Parathyroid adenoma (tissue), 2 donors: ENCODE results near the gene GLB1L2.

Source experiments
- H2AFZ ChIP-seq: fragments of 300-600 bp; sonication (generic); one replicate; pipeline ENCODE4 v1.7.0; 2017; ENCODE audit warnings: antibody characterized with exemption, mild to moderate bottlenecking
- H3K27ac ChIP-seq: fragments of 300-600 bp; sonication (generic); one replicate; pipeline ENCODE4 v1.7.0; 2017
- H3K27me3 ChIP-seq: fragments of 300-600 bp; sonication (generic); one replicate; pipeline ENCODE4 v1.7.0; 2017; ENCODE audit warnings: low read length; ENCODE audit not compliant: control insufficient read depth, insufficient read depth
- H3K36me3 ChIP-seq: fragments of 300-600 bp; sonication (generic); one replicate; pipeline ENCODE4 v1.7.0; 2017; ENCODE audit warnings: low read length; ENCODE audit not compliant: control insufficient read depth, insufficient read depth
- H3K4me1 ChIP-seq: fragments of 300-600 bp; sonication (generic); one replicate; pipeline ENCODE4 v1.7.0; 2017; ENCODE audit warnings: control low read depth
- H3K4me2 ChIP-seq: fragments of 300-600 bp; sonication (generic); one replicate; pipeline ENCODE4 v1.7.0; 2017; ENCODE audit warnings: low read length
- H3K4me3 ChIP-seq: fragments of 300-600 bp; sonication (generic); one replicate; pipeline ENCODE4 v1.7.0; 2017; ENCODE audit warnings: low read depth, low read length
- H3K79me2 ChIP-seq: fragments of 300-600 bp; sonication (generic); one replicate; pipeline ENCODE4 v1.7.0; 2017; ENCODE audit warnings: control low read depth
- H3K9ac ChIP-seq: fragments of 300-600 bp; sonication (generic); one replicate; pipeline ENCODE4 v1.7.0; 2017; ENCODE audit warnings: mild to moderate bottlenecking
- H3K9me3 ChIP-seq: fragments of 300-600 bp; sonication (generic); one replicate; pipeline ENCODE4 v1.7.0; 2017; ENCODE audit warnings: low read length; ENCODE audit not compliant: control insufficient read depth
- CTCF ChIP-seq: fragments of 300-600 bp; sonication (generic); IDR thresholded peaks from one replicate; pipeline ENCODE4 v1.7.0; 2017; ENCODE audit warnings: antibody characterized with exemption, mild to moderate bottlenecking
- donor health status: primary hyperparathyroidism.

Gene GLB1L2

GRCh38 chr11:134361661-134362060 lies 29.9 kb downstream of the GLB1L2 start:
- no peaks in the 10 kb centered on the region for H3K9me3 ChIP-seq

GRCh38 chr11:134362192-134362901 lies 30.6 kb downstream of the GLB1L2 start:
- Histone ChIP-seq H3K4me3 (no peak overlapping the region), H3K79me2 (no peaks in the 10 kb centered on the region), H3K9me3 (no peaks in the 10 kb centered on the region), H3K9ac (no peak overlapping the region), H3K4me2 (no peak overlapping the region), H2AFZ (no peak overlapping the region), H3K27me3 (no peaks in the 10 kb centered on the region), H3K27ac (no peak overlapping the region), H3K4me1 (peaks cover 11% of the 10 kb centered on the region), H3K36me3 (no peaks in the 10 kb centered on the region)
- TF ChIP-seq CTCF = no peak

More at GRCh38 chr11:134361661-134362060, 29.9 kb downstream of the GLB1L2 start:
- H3K36me3 ChIP-seq = no peaks in the 10 kb centered on the region
- peaks cover 11% of the 10 kb centered on the region for H3K4me1 ChIP-seq
- H3K4me3 ChIP-seq = no peak overlapping the region
- no peak overlapping the region for H3K27ac ChIP-seq
- H3K4me2 ChIP-seq = no peak overlapping the region
- no peaks in the 10 kb centered on the region for H3K27me3 ChIP-seq
- H3K79me2 ChIP-seq = no peaks in the 10 kb centered on the region
- TF ChIP-seq CTCF = no peak
- no peak overlapping the region for H2AFZ ChIP-seq
- no peak overlapping the region for H3K9ac ChIP-seq

- Histone ChIP-seq H3K4me1 (peaks cover 11% of the 10 kb centered on the region), H3K4me2 (no peak overlapping the region), H3K4me3 (no peak overlapping the region), H3K79me2 (no peaks in the 10 kb centered on the region), H3K27me3 (no peaks in the 10 kb centered on the region), H3K27ac (peak overlapping the region; percentile 54), H3K9me3 (no peaks in the 10 kb centered on the region), H3K9ac (no peak overlapping the region), H3K36me3 (no peaks in the 10 kb centered on the region), H2AFZ (no peak overlapping the region)
- no peak for TF ChIP-seq CTCF
Observed at GRCh38 chr11:134363161-134363560, 31.4 kb downstream of the GLB1L2 start.

- Histone ChIP-seq H3K27me3 (no peaks in the 10 kb centered on the region), H3K79me2 (no peaks in the 10 kb centered on the region), H3K4me1 (peaks cover 11% of the 10 kb centered on the region), H3K4me3 (no peak overlapping the region), H3K36me3 (no peaks in the 10 kb centered on the region), H3K27ac (peak overlapping the region; percentile 42), H3K4me2 (no peak overlapping the region), H3K9ac (no peak overlapping the region), H2AFZ (no peak overlapping the region), H3K9me3 (no peaks in the 10 kb centered on the region)
- no peak for TF ChIP-seq CTCF
Observed at GRCh38 chr11:134363592-134363991, 31.8 kb downstream of the GLB1L2 start.

- Histone ChIP-seq H3K4me2 (no peak overlapping the region), H3K4me1 (peaks cover 11% of the 10 kb centered on the region), H3K27me3 (no peaks in the 10 kb centered on the region), H3K79me2 (no peaks in the 10 kb centered on the region), H3K27ac (no peak overlapping the region), H3K4me3 (no peak overlapping the region), H3K9ac (no peak overlapping the region), H3K9me3 (no peaks in the 10 kb centered on the region), H2AFZ (no peak overlapping the region), H3K36me3 (no peaks in the 10 kb centered on the region)
- TF ChIP-seq CTCF = no peak
Observed at GRCh38 chr11:134364261-134364660, 32.5 kb downstream of the GLB1L2 start.
